GM06990 (cell line): ENCODE measurements around the gene C8B.

Source experiments
- DNase-seq: peaks from one replicate; pipeline ENCODE4 v3.0.0-alpha.2; 2011; ENCODE audit not compliant: insufficient read length; ENCODE audit errors: extremely low read depth
- H3K27me3 ChIP-seq: replicated peaks from 2 replicates; pipeline ENCODE4 v1.6.0; 2011; ENCODE audit warnings: low read length; ENCODE audit not compliant: control insufficient read depth, insufficient read depth
- H3K36me3 ChIP-seq: 2 replicates; pipeline ENCODE4 v1.5.1; 2011; ENCODE audit warnings: low read length; ENCODE audit not compliant: control insufficient read depth, insufficient read depth
- H3K4me3 ChIP-seq: replicated peaks from 2 replicates; pipeline ENCODE4 v1.5.1; 2011; ENCODE audit warnings: low read depth, mild to moderate bottlenecking, control low read depth, low read length
- CTCF ChIP-seq: IDR thresholded peaks from 2 replicates; pipeline ENCODE4 v1.5.1; 2011; ENCODE audit warnings: low read length, control low read depth, mild to moderate bottlenecking, inconsistent platforms; ENCODE audit not compliant: insufficient read depth, poor library complexity, severe bottlenecking

The C8B gene

DNA sequence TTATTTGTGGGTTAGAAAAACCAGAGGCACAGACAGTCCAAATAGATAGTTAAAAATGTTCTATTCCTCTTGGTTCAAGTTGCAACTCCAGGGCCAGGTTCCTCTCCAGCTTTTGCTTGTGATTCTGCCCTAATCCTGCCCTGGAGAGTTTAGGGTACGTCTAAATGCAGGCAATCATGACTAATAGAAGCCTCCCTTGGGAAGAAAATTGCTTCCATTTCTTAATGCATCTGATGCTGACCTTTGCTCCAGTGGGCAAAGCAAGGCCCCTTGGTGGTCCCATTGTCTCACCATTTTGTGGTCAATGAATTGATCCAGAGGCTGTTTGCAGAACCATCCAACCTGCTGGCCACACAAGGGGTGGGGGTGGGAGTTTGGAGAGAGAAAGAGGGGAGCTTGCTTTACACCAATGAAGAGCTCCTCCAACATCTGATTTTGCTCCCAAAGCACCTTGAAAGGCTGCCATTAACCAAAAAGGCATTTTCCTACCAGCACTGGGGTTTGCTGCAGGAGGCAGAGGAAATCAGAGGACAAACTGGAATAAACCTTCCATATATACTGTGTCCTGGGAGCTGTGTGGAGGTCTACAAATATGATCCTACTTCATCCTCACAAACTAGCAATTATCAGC, 31.3 kb downstream of the C8B start:
- H3K36me3 ChIP-seq, result no peaks in the 10 kb centered on the region
- TF ChIP-seq CTCF, result no peak
- no peak for DNase-seq
- no peak overlapping the region for H3K4me3 ChIP-seq
- no peaks in the 10 kb centered on the region for H3K27me3 ChIP-seq

DNA sequence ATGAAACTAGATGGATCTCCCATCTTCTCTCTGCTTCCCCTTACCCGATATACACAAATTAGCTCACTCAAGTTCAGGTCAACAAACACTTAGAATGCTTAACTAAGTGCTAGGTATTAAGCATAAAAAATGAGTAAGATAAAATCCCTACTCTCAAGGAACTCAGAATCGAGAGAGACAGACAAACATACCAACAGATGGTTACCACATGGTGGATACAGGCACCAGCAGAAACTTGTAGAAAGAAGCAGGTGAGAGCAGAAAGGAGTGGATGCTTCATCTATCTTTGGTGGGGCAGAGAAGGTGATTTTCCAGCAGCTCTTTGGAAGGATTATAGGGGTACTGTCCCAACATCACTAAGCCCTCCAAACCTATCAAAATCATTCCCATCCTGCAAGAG, 32.2 kb downstream of the C8B start:
- H3K4me3 ChIP-seq, result no peak overlapping the region
- no peak for DNase-seq
- no peak for TF ChIP-seq CTCF
- no peaks in the 10 kb centered on the region for H3K36me3 ChIP-seq
- H3K27me3 ChIP-seq, result no peaks in the 10 kb centered on the region

- no peaks in the 10 kb centered on the region for H3K36me3 ChIP-seq
- TF ChIP-seq CTCF, result no peak
- no peaks in the 10 kb centered on the region for H3K27me3 ChIP-seq
- no peak overlapping the region for H3K4me3 ChIP-seq
- no peak for DNase-seq
Observed at GRCh38 chr1:56933161-56933560, 32.7 kb downstream of the C8B start.

DNA sequence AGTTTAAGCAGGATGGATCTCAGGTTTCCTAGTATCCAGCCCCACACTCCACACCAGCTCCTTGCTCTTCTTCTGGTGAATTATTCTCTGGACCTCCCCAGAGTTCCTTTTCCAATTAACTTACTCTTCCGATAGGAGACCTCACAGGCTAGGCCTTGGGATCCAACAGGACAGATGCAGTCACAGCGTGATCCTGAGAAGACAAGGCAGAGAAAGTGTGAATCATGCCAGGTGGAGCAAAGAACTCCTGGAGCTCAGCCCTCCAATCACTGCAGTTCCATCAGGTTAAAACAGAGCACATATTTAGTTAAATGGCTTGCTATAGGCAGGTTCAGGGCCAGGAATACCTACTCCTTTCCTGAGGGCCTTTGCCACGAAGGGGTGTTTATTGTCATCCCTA, 34.1 kb downstream of the C8B start:
- H3K4me3 ChIP-seq, result no peak overlapping the region
- H3K27me3 ChIP-seq, result no peaks in the 10 kb centered on the region
- DNase-seq, result no peak
- H3K36me3 ChIP-seq, result no peaks in the 10 kb centered on the region
- TF ChIP-seq CTCF, result no peak

- H3K27me3 ChIP-seq, result no peaks in the 10 kb centered on the region
- no peak overlapping the region for H3K4me3 ChIP-seq
- DNase-seq, result no peak
- no peak for TF ChIP-seq CTCF
- no peaks in the 10 kb centered on the region for H3K36me3 ChIP-seq
Observed at GRCh38 chr1:56931211-56931610, 34.6 kb downstream of the C8B start.

- Histone ChIP-seq H3K4me3 (no peak overlapping the region), H3K27me3 (no peaks in the 10 kb centered on the region), H3K36me3 (no peaks in the 10 kb centered on the region)
- TF ChIP-seq CTCF, result no peak
- no peak for DNase-seq
Observed at GRCh38 chr1:56929492-56929891, 36.3 kb downstream of the C8B start.
